K562 (cell line): Measurements from ENCODE around the gene MINAR1. TPM values are rescaled to one million over a fixed set of nuclear protein-coding genes. Genes with fewer than 3 reads are reported as not detected.

Source experiments
- ATAC-seq: fragments of 200-7000 bp; cut with Tn5 transposase; 3 replicates; pipeline ENCODE4 v1.9.1; 2020; ENCODE audit warnings: moderate library complexity
- BruUV-seq: library from RNA; stranded (reverse); fragments of 400-500 nt; replicated peaks from 2 replicates; lab custom pipeline; 2021; lab: Mats Ljungman, UMichigan
- CTCF ChIA-PET: fragments of 300-600 bp; formaldehyde crosslinking; extraction: SDS; loops from one replicate; lab custom pipeline; 2021; ENCODE audit warnings: low intra/inter-chr PET ratio; lab: Yijun Ruan, JAX
- POLR2A ChIA-PET: fragments of 300-600, 350-650 bp; sonication (Branson Sonifier 250); formaldehyde crosslinking; extraction: SDS; loops from one replicate; lab custom pipeline; 2021; ENCODE audit warnings: antibody characterized with exemption, inconsistent platforms; lab: Yijun Ruan, JAX
- DNase-seq, 4 experiments: peaks; one replicate each; pipeline versions ENCODE4 v3.0.0 to v3.0.0-alpha.2; 2011 to 2018; ENCODE audit warnings: low spot score in 3 of 4, mixed read lengths in 3 of 4; ENCODE audit errors: extremely low read depth in 1 of 4
- FAIRE-seq: peaks from 2 replicates; lab custom pipeline; 2011; peaks lifted over from hg19 to GRCh38; lab: Jason Lieb, UNC
- H2AFZ ChIP-seq: 2 replicates; pipeline ENCODE4 v1.6.0; 2011; ENCODE audit warnings: low read depth, low read length, control low read depth, inconsistent platforms
- H3K27ac ChIP-seq: fragments of 200-600 bp; 3 replicates; pipeline ENCODE4 v1.8.0; 2011; ENCODE audit warnings: low read depth, mild to moderate bottlenecking, control low read depth, inconsistent platforms, low read length, moderate library complexity, mixed read lengths; ENCODE audit errors: extremely low read depth
- H3K27me3 ChIP-seq, 2 experiments: fragments of 300-600 bp in 1 of 2; 2 replicates in 1 of 2; 3 replicates in 1 of 2; pipeline versions ENCODE4 v1.6.0 to v1.8.0; 2011; ENCODE audit warnings: inconsistent platforms in 2 of 2, low read length in 2 of 2, mild to moderate bottlenecking in 1 of 2, mixed read lengths in 1 of 2, moderate library complexity in 1 of 2; ENCODE audit not compliant: control insufficient read depth in 2 of 2, insufficient read depth in 2 of 2
- H3K36me3 ChIP-seq: fragments of 300-600 bp; 3 replicates; pipeline ENCODE4 v1.8.0; 2011; ENCODE audit warnings: mild to moderate bottlenecking, low read length, inconsistent platforms; ENCODE audit not compliant: control insufficient read depth, insufficient read depth
- H3K4me1 ChIP-seq, 2 experiments: fragments of 200-600 bp in 1 of 2; replicated peaks in 1 of 2; 2 replicates in 1 of 2; 3 replicates in 1 of 2; pipeline versions ENCODE4 v1.5.1 to v1.8.0; 2011; ENCODE audit warnings: inconsistent platforms in 2 of 2, low read length in 2 of 2, mild to moderate bottlenecking in 1 of 2, mixed read lengths in 1 of 2, moderate library complexity in 1 of 2; ENCODE audit not compliant: control insufficient read depth in 2 of 2, insufficient read depth in 2 of 2
- H3K4me2 ChIP-seq: 2 replicates; pipeline ENCODE4 v1.6.1; 2011; ENCODE audit warnings: low read length, control low read depth, inconsistent platforms, mixed read lengths; ENCODE audit not compliant: insufficient read depth
- H3K4me3 ChIP-seq: fragments of 200-600 bp; sonication (generic), shearing (Covaris generic); 2 replicates; pipeline ENCODE4 v1.5.1; 2016; ENCODE audit warnings: control low read depth, inconsistent platforms
- H3K79me2 ChIP-seq: fragments of 200-600 bp; 3 replicates; pipeline ENCODE4 v1.8.0; 2011; ENCODE audit warnings: low read length, inconsistent platforms; ENCODE audit not compliant: control insufficient read depth, insufficient read depth
- H3K9ac ChIP-seq, 2 experiments: 2 replicates each; pipeline versions ENCODE4 v1.6.0 to v1.6.1; 2011; ENCODE audit warnings: low read depth in 2 of 2, low read length in 2 of 2, control low read depth in 1 of 2, inconsistent platforms in 1 of 2, mild to moderate bottlenecking in 1 of 2, mixed read lengths in 1 of 2; ENCODE audit not compliant: insufficient read depth in 1 of 2
- H3K9me1 ChIP-seq: one replicate; pipeline ENCODE4 v1.6.0; 2011; ENCODE audit warnings: inconsistent platforms, mild to moderate bottlenecking, low read length, moderate library complexity; ENCODE audit not compliant: control insufficient read depth, insufficient read depth
- H3K9me3 ChIP-seq: replicated peaks from 2 replicates; pipeline ENCODE4 v1.5.1; 2011; ENCODE audit warnings: low read depth, low read length, inconsistent platforms; ENCODE audit not compliant: control insufficient read depth, insufficient read depth
- H4K20me1 ChIP-seq: replicated peaks from 2 replicates; pipeline ENCODE4 v1.6.1; 2011; ENCODE audit warnings: low read length, inconsistent platforms, mixed read lengths; ENCODE audit not compliant: control insufficient read depth, insufficient read depth
- ZNF75A ChIP-seq: fragments of 450-650 bp; formaldehyde crosslinking; IDR thresholded peaks from 2 replicates; pipeline ENCODE4 v1.4.0; 2020; ENCODE audit warnings: mild to moderate bottlenecking
- WGBS: fragments of 100-300 bp; shearing (Covaris generic); methylation state at CpG from one replicate; pipeline ENCODE4 v1.1.6; 2016; ENCODE audit warnings: low coverage, mixed read lengths; ENCODE audit not compliant: insufficient coverage; ENCODE audit errors: missing lambda C conversion rate; 5-methylcytosine and 5-hydroxymethylcytosine counted together
- in situ Hi-C: fragments of 300-500 bp; cut with MboI; formaldehyde crosslinking; loops from 4 replicates; pipeline ENCODE4 v1.15.0; 2018; ENCODE audit warnings: inconsistent platforms, mixed read lengths
- intact Hi-C: fragments of 100-400 bp; cut with micrococcal nuclease; formaldehyde crosslinking; loops from 2 replicates; pipeline ENCODE4 v1.14.2; 2022
- polyA plus RNA-seq, 8 experiments: library from polyadenylated mRNA; depleted of rRNA in 4 of 8; stranded (reverse) in 5 of 8; unstranded in 3 of 8; fragments of >200 nt; fragmentation: Nextera tagmentation in 2 of 8; fragmentation: Illumina TruSeq in 1 of 8; extraction: Ambion mirVana in 2 of 8; extraction: Trizol in 1 of 8; gene quantifications; 2 replicates each; pipeline versions ENCODE4 v1.2.1 to v1.2.3, GENCODE V29; 2011 to 2014; ENCODE audit warnings: inconsistent platforms in 1 of 8, missing spikeins in 1 of 8
- total RNA-seq, 7 experiments: library from RNA; depleted of rRNA in 6 of 7; stranded (reverse); fragments of >200 nt in 6 of 7; fragmentation: Illumina TruSeq in 2 of 7; extraction: Trizol in 2 of 7; gene quantifications; 2 replicates each; pipeline versions ENCODE4 v1.2.1 to v1.2.3, GENCODE V29; 2011 to 2021; ENCODE audit warnings: low replicate concordance in 1 of 7
- TF ChIP-seq, protein P1 (sequence below): fragments of 450-650 bp; IDR thresholded peaks from 2 replicates; pipeline ENCODE4 v1.6.1; 2018; ENCODE audit not compliant: partially characterized antibody
- TF ChIP-seq, protein P2 (sequence below): fragments of 450-650 bp; conservative IDR thresholded peaks from 2 replicates; pipeline ENCODE4 v1.6.1; 2016; ENCODE audit warnings: missing genetic modification characterization, low read depth, mild to moderate bottlenecking, control low read depth, missing compliant biosample characterization
- TF ChIP-seq, protein P3 (sequence below): fragments of 250-450 bp; sonication (Bioruptor Pico); IDR thresholded peaks from 2 replicates; pipeline ENCODE4 v1.8.0; 2021; ENCODE audit warnings: borderline replicate concordance, mild to moderate bottlenecking, moderate library complexity; ENCODE audit not compliant: poor library complexity, severe bottlenecking
- TF ChIP-seq, protein P4 (sequence below): sonication (generic); formaldehyde crosslinking; IDR thresholded peaks from 2 replicates; pipeline ENCODE4 v1.8.0; 2023; ENCODE audit warnings: mild to moderate bottlenecking, missing genetic modification reagents
- TF ChIP-seq, protein P5 (sequence below), 2 experiments: fragments of 450-650 bp; conservative IDR thresholded peaks; 2 replicates each; pipeline ENCODE4 v1.6.1; 2017; ENCODE audit warnings: mild to moderate bottlenecking in 2 of 2, moderate library complexity in 2 of 2

MINAR1 gene
- total and polyA plus RNA-seq, 9 of the 15 experiments (the other 6 are each of a cell fraction or from before 2014, with no cell fraction given): 0.21 to 1.2 (median 0.52) TPM

DNA sequence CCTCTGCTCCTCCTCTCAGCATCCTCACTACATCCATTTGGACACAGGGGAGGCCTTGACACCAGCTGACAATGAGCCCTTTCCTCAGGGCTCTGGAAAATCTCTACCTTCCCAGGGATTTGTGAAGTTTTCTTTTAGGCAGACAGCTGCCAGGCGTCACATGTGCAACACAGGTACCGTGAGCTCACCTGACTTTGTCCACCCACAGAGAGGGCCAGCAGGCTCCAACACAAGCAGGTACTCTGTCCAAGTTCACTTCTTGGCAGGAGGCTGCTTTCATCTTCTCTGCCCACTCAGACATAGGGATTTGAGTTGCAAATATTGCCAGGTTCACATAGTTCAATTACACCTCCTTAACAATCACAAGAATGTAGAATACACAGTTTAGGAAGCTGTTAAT lies 15.3 kb upstream of the MINAR1 start (continued):
- TF ChIP-seq, protein P1, sequence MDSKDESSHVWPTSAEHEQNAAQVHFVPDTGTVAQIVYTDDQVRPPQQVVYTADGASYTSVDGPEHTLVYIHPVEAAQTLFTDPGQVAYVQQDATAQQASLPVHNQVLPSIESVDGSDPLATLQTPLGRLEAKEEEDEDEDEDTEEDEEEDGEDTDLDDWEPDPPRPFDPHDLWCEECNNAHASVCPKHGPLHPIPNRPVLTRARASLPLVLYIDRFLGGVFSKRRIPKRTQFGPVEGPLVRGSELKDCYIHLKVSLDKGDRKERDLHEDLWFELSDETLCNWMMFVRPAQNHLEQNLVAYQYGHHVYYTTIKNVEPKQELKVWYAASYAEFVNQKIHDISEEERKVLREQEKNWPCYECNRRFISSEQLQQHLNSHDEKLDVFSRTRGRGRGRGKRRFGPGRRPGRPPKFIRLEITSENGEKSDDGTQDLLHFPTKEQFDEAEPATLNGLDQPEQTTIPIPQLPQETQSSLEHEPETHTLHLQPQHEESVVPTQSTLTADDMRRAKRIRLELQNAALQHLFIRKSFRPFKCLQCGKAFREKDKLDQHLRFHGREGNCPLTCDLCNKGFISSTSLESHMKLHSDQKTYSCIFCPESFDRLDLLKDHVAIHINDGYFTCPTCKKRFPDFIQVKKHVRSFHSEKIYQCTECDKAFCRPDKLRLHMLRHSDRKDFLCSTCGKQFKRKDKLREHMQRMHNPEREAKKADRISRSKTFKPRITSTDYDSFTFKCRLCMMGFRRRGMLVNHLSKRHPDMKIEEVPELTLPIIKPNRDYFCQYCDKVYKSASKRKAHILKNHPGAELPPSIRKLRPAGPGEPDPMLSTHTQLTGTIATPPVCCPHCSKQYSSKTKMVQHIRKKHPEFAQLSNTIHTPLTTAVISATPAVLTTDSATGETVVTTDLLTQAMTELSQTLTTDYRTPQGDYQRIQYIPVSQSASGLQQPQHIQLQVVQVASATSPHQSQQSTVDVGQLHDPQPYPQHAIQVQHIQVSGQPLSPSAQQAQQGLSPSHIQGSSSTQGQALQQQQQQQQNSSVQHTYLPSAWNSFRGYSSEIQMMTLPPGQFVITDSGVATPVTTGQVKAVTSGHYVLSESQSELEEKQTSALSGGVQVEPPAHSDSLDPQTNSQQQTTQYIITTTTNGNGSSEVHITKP: no peak
- TF ChIP-seq ZNF75A (CRISPR knock-in tag): no peak
- TF ChIP-seq, protein P2, sequence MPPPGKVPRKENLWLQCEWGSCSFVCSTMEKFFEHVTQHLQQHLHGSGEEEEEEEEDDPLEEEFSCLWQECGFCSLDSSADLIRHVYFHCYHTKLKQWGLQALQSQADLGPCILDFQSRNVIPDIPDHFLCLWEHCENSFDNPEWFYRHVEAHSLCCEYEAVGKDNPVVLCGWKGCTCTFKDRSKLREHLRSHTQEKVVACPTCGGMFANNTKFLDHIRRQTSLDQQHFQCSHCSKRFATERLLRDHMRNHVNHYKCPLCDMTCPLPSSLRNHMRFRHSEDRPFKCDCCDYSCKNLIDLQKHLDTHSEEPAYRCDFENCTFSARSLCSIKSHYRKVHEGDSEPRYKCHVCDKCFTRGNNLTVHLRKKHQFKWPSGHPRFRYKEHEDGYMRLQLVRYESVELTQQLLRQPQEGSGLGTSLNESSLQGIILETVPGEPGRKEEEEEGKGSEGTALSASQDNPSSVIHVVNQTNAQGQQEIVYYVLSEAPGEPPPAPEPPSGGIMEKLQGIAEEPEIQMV (tag): no peak

DNA sequence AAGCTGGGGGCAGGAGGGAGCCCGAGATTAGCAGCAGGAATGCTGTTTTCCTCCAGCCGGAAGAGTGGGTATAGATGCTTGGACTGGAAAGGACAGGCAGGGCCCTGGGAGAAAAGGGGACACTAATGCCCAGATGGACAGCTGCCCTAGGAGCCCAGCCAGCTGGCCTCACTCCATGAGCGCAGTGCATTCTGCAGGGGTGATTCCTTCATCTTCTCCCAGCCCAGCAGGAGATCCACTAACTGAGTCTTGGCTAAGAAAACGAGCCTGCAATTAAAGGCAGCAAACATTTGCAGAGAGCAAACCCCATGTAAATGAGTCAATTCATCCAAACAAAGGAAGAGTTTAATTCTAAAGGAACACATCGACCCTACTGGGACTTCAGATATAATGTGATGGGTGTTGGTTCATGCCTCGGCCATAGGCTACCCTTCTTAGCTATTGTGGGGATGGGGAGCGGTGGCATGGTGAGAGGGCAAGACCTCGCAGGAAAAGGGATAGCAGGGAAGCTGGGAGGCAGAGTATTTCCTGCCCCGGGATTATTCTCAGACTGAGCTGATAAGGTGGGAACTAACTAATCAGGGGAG lies 13.3 kb upstream of the MINAR1 start:
- Histone ChIP-seq H3K4me1 (no peaks in the 10 kb centered on the region), H3K4me2 (no peak overlapping the region), H3K9me1 (no peaks in the 10 kb centered on the region), H3K9me3 (no peaks in the 10 kb centered on the region), H3K36me3 (no peaks in the 10 kb centered on the region), H2AFZ (no peak overlapping the region), H3K4me3 (no peak overlapping the region), H3K27me3 (no peaks in the 10 kb centered on the region), H3K27ac (no peak overlapping the region), H3K79me2 (no peaks in the 10 kb centered on the region), H3K9ac (no peak overlapping the region), H4K20me1 (no peaks in the 10 kb centered on the region)
- 5% methylated on average over 9 of the region's 9 CpGs for WGBS
- CTCF ChIA-PET: no interaction called here
- BruUV-seq: no TSS peak
- in situ Hi-C loops: no loop called here
- FAIRE-seq (no peak), DNase-seq (no peak), ATAC-seq (no peak)
- intact Hi-C loops: no loop called here
- POLR2A ChIA-PET: interaction anchor here (0.6 kb wide), 2 partner anchors 8 to 546 kb away, joined by 3 to 5 read pairs; no protein-coding TSS in a partner anchor
- TF ChIP-seq, protein P3, sequence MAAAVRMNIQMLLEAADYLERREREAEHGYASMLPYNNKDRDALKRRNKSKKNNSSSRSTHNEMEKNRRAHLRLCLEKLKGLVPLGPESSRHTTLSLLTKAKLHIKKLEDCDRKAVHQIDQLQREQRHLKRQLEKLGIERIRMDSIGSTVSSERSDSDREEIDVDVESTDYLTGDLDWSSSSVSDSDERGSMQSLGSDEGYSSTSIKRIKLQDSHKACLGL (CRISPR knock-in tag): no peak
- TF ChIP-seq, protein P4, sequence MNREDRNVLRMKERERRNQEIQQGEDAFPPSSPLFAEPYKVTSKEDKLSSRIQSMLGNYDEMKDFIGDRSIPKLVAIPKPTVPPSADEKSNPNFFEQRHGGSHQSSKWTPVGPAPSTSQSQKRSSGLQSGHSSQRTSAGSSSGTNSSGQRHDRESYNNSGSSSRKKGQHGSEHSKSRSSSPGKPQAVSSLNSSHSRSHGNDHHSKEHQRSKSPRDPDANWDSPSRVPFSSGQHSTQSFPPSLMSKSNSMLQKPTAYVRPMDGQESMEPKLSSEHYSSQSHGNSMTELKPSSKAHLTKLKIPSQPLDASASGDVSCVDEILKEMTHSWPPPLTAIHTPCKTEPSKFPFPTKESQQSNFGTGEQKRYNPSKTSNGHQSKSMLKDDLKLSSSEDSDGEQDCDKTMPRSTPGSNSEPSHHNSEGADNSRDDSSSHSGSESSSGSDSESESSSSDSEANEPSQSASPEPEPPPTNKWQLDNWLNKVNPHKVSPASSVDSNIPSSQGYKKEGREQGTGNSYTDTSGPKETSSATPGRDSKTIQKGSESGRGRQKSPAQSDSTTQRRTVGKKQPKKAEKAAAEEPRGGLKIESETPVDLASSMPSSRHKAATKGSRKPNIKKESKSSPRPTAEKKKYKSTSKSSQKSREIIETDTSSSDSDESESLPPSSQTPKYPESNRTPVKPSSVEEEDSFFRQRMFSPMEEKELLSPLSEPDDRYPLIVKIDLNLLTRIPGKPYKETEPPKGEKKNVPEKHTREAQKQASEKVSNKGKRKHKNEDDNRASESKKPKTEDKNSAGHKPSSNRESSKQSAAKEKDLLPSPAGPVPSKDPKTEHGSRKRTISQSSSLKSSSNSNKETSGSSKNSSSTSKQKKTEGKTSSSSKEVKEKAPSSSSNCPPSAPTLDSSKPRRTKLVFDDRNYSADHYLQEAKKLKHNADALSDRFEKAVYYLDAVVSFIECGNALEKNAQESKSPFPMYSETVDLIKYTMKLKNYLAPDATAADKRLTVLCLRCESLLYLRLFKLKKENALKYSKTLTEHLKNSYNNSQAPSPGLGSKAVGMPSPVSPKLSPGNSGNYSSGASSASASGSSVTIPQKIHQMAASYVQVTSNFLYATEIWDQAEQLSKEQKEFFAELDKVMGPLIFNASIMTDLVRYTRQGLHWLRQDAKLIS (CRISPR knock-in tag): no peak
- TF ChIP-seq, protein P5, sequence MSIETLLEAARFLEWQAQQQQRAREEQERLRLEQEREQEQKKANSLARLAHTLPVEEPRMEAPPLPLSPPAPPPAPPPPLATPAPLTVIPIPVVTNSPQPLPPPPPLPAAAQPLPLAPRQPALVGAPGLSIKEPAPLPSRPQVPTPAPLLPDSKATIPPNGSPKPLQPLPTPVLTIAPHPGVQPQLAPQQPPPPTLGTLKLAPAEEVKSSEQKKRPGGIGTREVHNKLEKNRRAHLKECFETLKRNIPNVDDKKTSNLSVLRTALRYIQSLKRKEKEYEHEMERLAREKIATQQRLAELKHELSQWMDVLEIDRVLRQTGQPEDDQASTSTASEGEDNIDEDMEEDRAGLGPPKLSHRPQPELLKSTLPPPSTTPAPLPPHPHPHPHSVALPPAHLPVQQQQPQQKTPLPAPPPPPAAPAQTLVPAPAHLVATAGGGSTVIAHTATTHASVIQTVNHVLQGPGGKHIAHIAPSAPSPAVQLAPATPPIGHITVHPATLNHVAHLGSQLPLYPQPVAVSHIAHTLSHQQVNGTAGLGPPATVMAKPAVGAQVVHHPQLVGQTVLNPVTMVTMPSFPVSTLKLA (conservative IDR thresholded peaks at IDR 0.05): no peak
